LoVo (cell line): ENCODE results near the gene NXPH4.
A peak's percentile ranks its signal among the peaks of the same experiment; 100 is the strongest.

ENCODE experiments used
- DNase-seq: peaks from one replicate; pipeline ENCODE4 v3.0.0-alpha.2; 2016; ENCODE audit warnings: low spot score

NXPH4 gene

DNA sequence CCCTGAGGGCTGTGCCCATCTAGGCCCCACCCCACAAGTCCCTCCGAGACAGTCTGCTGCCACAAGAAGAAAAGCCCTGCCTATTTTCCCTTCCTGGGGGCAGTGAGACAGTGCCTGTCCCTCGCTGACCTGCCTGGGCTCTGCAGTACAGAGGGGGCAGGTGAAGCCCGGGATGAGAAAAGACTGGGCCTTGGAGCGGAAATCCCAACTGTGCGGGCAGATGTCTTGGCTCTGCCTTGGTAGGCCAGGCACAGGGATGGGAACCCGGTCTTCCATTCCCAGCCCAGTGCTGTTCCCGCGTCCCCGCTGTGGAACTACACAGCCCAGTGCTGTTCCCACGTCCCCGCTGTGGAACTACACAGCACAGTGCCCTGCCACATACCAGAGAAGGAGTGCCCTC, 12.8 kb upstream of the NXPH4 start:
- DNase-seq: no peak

DNA sequence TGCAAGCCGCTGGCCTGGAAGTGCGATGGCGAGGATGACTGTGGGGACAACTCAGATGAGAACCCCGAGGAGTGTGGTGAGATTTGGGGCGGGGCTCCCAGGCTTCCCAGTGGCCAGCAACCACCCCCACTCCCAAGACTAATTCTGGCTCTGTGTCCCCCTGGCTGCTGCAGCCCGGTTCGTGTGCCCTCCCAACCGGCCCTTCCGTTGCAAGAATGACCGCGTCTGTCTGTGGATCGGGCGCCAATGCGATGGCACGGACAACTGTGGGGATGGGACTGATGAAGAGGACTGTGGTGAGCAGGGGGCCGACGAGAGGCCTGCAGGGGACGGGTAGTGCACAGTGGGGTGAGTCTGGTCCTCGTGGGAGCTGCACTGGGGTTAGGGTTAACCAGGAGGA, 12.1 kb upstream of the NXPH4 start:
- no peak for DNase-seq

DNA sequence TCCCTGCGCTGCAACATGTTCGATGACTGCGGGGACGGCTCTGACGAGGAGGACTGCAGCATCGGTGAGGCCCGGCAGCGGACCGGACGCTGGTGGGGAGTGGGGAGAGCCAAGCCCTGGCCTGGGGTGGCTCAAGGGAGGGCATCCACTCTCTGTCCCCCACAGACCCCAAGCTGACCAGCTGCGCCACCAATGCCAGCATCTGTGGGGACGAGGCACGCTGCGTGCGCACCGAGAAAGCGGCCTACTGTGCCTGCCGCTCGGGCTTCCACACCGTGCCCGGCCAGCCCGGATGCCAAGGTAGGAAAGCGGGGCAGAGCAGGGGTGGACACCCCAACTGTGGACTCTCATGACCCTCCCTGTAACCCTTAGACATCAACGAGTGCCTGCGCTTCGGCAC, 11.4 kb upstream of the NXPH4 start:
- DNase-seq: no peak

DNA sequence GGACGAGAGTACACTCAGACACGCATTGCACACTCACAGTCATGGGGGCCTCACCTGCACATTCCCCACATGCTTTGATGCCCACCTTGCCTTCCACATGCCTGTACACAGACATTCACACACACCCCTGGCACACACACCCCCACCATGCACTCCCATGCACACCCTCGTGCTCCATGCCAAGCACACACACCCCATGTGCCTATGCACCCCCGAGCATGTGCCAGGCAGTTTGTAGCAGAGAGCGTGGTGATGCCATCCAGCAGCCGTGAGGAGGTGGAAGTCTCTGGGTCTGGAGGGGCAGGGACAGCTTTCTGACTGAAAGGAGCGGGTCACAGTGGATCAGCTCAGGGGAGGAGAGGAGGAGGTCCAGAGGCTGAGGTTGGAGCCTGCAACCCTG, 10.7 kb upstream of the NXPH4 start:
- DNase-seq: no peak

DNA sequence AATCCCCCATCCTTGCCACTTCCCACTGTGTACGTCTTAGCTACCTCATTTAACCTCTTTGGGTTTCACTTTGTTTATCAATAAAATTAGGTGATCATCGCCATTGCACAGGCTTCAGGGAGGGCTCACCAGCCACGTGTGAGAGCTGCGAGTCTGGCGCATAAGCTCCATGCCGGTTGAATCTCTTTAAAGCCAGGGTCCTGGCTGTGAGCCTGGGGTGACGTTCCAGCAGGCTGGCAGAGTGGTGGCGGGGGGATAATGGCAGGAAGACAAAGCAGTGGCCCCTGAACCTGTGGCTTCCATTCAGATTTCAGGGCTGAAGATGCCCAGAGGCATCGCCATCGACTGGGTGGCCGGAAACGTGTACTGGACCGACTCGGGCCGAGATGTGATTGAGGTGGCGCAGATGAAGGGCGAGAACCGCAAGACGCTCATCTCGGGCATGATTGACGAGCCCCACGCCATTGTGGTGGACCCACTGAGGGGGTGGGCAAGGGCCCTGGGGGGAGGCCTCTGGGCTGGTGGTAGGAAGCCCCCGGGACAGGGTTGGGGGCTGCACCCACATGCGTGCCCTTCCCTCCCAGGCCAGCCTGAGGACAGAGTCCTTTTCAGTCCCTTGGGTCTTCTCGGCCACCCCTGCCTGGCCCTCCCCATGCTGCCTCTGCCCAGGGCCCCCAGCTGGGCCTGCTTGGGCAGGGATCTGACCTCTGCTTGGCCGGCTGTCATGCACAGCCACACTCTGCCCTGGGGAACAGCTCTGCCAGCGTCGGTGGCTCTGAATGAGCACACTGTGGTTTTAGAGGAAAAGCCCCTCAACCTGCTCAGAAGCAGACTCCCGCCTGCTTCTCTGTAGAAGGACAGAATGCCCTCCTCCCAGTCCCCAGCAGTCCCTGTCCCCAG, 8.6 kb upstream of the NXPH4 start:
- DNase-seq: no peak

DNA sequence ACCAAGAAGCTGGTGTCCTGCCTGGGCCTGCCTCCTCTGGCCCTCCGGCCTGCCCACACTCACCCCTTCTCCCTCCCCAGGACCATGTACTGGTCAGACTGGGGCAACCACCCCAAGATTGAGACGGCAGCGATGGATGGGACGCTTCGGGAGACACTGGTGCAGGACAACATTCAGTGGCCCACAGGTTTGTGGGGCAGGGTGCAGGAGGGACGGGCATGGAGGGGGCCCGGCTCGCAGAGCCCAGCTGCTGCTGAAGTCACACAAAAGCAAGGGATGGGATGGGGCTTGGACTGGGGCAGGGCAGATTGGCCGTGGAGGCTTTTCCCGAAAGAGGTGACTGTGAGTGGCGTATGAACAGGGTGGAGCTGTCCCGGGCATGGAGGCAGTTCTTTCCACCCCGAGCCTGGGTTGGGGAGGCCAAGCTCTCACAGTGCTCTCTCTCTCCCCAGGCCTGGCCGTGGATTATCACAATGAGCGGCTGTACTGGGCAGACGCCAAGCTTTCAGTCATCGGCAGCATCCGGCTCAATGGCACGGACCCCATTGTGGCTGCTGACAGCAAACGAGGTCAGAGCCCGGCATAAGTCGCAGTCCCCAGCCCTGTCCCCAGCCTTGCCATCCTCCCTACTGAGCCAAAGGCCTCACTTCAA, 7.8 kb upstream of the NXPH4 start:
- DNase-seq: no peak

DNA sequence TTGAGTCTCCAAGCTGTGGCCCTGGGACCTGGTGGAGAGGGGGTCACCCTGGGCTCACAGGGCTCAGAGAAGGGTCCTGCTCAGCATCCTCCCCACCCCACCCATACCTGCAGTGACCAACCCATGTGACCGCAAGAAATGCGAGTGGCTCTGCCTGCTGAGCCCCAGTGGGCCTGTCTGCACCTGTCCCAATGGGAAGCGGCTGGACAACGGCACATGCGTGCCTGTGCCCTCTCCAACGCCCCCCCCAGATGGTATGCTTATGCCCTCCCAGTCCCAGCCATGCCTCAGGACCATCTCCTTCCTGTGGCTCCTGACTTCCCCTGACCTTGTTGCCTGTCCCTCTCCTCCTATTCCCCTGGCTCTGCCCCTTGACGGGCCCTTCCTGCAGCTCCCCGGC, 6.7 kb upstream of the NXPH4 start:
- DNase-seq: no peak

DNA sequence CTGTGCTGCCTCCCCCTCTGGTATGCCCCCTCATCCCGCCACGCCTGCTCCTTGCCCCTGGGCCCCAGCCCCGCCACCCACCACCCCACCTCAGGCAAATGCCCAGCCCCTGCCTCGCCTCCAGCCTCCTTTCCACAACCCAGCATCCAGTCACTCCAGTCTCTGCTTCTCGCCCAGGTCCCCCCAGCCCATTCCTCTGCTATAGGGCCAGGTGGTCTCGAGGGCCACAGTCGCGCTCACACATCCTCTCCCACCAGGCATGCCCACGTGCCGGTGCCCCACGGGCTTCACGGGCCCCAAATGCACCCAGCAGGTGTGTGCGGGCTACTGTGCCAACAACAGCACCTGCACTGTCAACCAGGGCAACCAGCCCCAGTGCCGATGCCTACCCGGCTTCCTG, 6.1 kb upstream of the NXPH4 start:
- no peak for DNase-seq

DNA sequence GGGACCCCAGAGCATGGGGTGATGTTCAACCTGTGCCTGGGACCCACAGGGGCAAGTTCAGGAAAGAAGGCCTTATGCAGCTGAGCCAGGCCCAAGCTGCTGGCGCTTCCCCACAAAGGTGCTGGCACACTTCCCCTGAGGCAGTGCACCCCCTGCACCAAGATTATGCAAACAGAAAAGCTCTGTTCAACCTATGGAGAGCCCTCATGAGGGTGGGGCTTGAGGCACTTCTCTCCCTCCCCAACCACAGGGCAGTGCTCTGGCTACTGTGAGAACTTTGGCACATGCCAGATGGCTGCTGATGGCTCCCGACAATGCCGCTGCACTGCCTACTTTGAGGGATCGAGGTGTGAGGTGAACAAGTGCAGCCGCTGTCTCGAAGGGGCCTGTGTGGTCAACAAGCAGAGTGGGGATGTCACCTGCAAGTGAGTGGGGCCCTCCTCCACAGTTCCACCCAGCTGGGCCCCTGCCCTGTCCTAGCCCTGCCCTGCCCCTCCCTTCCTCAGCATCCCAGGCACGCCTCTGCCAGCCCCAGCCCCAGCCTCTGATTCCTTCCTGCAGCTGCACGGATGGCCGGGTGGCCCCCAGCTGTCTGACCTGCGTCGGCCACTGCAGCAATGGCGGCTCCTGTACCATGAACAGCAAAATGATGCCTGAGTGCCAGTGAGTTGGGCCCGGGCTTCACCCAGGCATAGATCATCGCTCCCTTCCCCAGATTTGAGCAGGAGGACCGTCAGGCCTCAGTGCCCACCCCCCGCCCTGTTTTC, 5.5 kb upstream of the NXPH4 start:
- no peak for DNase-seq

DNA sequence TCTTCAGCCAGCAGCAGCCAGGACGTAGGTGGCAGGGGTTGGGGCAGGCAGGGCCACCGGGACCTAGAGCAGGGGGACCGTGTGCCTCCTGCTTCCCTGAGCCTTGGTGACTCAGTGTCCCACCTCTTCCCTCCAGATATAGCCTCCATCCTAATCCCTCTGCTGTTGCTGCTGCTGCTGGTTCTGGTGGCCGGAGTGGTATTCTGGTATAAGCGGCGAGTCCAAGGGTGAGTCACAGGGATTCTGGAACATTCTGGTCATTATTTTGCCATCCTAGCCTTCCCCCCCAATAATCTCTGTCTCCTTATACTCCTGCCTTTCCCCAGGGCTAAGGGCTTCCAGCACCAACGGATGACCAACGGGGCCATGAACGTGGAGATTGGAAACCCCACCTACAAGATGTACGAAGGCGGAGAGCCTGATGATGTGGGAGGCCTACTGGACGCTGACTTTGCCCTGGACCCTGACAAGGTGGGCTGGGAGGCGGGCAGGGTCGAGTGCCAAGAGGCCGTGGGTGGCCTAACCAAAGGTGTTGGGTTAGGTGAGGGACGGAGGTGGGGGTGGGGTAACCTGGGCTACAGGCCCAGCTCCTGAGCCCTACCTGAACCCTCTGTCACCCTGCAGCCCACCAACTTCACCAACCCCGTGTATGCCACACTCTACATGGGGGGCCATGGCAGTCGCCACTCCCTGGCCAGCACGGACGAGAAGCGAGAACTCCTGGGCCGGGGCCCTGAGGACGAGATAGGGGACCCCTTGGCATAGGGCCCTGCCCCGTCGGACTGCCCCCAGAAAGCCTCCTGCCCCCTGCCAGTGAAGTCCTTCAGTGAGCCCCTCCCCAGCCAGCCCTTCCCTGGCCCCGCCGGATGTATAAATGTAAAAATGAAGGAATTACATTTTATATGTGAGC, 4.5 kb upstream of the NXPH4 start:
- DNase-seq: no peak

DNA sequence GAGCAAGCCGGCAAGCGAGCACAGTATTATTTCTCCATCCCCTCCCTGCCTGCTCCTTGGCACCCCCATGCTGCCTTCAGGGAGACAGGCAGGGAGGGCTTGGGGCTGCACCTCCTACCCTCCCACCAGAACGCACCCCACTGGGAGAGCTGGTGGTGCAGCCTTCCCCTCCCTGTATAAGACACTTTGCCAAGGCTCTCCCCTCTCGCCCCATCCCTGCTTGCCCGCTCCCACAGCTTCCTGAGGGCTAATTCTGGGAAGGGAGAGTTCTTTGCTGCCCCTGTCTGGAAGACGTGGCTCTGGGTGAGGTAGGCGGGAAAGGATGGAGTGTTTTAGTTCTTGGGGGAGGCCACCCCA, 3.9 kb upstream of the NXPH4 start:
- no peak for DNase-seq

DNA sequence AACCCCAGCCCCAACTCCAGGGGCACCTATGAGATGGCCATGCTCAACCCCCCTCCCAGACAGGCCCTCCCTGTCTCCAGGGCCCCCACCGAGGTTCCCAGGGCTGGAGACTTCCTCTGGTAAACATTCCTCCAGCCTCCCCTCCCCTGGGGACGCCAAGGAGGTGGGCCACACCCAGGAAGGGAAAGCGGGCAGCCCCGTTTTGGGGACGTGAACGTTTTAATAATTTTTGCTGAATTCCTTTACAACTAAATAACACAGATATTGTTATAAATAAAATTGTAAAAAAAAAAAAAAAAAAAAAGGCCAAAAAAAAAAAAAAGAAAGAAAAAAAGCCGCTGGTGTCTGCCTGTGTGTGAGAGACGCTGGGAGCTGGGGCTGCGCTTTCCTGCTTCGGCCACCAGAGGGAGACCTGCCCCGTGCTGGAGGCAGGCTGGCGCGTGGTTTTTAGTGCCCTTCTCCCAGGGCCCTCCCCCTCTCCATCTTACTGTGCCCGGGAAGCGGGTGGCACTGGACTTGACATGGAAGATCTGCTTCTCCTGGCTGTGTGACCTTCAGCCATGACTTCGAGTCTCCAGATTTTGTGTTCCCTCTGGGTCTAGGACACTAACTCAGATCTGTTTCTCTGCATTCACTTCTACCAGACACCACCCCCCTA, 3.4 kb upstream of the NXPH4 start:
- DNase-seq: peak; percentile 91

DNA sequence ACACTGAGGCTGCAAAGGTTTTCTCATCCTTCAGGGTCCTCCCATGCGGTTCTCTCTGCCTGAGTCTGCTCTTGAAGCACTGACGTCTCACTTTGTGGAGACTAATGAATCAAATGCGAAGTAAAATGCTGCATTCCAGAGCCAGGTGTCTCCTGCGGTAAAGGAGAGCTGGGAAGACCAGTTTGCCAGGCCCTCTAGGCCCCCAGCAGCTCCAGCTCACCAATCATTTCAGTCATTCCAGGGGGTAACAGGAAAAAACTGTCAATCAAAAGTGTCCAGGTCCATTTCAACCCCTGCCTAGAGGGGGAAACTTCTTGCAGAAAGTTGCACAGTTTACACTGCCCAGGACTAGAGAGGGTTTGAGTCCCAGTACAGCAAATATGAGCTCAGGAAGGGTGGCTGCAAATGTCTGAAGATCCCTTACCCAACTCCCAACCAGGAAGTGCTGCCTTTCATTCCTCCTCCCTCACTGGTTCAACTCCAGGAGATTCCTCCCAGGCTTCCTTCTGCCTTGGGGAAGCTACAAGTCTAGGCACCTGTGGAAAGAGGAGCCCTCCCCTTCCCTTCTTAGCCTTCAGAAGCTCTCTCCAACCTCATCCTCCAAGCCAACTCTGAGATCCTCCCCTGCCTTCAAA, 2.7 kb upstream of the NXPH4 start:
- no peak for DNase-seq

DNA sequence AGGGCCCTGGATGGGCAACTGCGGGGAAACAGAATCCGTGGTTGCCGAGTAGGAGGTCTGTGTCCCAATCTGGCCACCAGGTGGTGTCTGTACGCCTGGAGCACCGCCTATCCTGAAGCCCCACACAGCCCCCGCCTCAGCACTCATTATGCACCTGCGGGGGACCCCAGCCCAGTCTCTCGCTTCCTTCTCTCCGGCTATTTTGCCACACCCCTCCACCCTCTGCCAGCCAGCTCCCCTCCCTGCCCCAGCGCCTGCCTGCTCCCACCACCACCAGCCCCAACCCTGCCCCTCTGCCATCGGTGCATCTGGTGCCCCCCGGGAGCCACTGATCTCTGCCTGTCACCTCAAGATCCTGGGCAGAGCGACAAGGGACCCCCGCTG, 2.2 kb upstream of the NXPH4 start:
- DNase-seq: peak; percentile 77

DNA sequence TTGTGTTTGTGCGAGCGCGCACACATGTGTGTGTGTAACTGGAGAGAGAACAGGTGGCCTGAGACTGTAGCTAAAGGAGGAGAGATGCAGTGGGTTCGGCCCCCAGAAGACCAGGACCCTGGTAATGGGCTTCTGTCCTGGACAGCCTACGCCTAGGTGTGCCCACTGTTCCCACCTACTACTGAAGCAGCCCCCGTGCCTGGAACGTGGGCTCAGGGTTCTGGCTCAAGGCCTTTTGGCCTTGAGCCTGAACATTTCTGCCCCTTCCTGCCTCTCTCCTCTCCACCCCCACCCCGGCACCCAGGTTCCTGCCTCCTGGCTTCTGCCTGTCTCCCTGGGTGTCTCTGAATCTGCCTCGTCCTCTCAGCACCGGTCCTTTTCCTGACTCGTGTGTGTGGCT, 1.5 kb upstream of the NXPH4 start:
- DNase-seq: no peak

DNA sequence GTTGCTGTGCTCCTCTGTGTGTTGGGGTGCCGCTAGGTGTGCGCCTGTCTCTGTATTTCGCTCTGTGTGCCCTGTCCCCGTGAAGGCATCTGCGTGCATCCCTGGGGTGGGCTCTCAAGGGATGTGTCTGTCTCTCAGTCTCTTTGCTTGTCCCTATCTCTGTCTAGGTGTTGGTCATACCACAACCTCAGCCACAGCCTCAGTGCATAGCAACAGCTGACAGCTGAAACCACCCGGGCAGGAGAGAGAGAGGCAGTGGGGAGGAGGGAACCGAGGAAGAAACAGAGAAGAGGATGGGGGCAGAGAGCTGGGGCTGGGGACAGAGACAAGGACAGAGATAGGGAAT, 953 bp upstream of the NXPH4 start:
- DNase-seq: no peak

DNA sequence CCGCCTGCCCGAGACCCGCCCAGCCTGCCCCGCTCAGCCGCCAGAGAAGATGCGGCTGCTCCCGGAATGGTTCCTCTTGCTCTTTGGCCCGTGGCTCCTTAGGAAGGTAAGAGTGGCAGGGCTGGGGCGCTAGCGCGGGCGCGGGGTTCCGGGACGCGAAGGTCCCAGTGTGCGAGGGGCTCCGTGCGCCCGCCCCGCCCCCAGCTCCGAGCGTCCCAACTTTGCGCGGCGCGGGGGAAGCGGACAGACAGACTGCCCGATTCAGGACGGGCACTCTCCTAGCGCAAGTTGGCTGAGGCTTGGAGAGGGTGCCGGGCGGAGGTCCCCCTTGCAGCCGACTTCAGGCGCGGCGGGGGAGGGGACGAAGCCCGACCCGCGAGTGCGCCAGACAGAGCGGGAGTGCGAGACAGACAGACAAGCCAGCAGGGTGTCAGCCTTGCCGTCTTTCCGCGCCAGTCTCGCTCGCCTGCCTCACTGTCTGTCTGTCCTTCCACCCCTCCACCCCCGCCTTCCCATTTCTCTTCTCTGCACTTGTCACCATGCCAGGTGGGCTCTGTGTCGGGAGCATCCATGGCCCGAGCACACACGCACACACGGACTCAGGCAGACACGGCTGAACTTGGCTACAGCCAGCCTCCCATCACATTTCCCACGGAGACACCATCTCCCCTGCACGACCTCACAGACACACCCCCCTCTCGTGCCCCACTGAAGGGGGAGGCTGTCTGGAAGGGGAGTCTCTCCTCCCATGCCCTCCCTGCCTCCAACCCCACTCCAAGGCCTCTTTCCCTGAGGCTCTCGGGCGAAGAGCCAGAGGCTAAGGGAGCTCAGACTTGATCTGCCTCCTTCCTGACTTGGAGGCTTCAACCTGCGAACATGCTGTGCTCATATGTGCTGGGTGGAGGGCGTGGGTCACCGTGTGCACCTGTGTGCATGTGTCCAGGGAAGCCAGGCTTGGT, 606 bp downstream of the NXPH4 start:
- no peak for DNase-seq

DNA sequence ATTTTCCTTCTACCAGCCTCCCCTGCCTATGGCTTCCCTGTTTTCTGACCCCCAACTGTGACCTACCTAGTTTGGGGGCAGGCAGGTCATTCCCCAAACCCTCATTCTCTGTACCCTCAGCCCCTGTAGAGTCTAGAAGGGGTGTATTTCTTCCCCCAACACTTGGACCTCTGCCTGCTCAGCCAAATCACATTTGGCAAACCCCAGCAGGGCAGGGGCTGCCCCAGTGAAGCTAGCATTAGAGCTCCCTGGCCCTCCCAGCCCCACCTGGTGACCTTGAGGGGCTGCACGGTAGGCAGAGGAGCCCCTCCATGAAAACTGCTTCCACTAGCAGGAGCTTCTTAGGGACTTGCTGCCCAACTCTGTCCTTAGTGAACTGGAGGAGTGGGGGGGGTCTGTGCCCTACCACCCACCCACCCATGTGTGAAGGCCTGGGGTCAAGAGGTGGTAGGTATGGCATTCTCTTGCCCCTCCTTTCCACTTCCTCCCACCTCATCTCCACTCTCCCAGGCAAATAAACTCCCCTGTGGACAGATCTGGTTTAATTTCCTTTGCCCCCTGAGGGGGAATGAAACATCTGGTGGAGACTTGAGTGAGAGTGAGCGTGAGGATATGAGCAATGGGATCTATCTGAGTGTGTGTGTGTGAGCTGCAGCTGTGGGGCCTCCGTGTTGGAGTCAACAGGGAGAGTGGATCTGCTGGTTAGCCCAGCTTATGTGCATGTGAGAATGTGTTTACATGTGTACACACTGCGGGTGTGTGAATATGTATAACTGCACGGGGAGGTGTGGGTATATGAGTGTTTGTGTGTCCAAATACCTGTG, 1.6 kb downstream of the NXPH4 start:
- no peak for DNase-seq
